ENCODE data around the gene AK8.

- no peak for TF ChIP-seq POLR2A (IDR thresholded peaks at IDR 0.05)
- TF ChIP-seq, protein P1, sequence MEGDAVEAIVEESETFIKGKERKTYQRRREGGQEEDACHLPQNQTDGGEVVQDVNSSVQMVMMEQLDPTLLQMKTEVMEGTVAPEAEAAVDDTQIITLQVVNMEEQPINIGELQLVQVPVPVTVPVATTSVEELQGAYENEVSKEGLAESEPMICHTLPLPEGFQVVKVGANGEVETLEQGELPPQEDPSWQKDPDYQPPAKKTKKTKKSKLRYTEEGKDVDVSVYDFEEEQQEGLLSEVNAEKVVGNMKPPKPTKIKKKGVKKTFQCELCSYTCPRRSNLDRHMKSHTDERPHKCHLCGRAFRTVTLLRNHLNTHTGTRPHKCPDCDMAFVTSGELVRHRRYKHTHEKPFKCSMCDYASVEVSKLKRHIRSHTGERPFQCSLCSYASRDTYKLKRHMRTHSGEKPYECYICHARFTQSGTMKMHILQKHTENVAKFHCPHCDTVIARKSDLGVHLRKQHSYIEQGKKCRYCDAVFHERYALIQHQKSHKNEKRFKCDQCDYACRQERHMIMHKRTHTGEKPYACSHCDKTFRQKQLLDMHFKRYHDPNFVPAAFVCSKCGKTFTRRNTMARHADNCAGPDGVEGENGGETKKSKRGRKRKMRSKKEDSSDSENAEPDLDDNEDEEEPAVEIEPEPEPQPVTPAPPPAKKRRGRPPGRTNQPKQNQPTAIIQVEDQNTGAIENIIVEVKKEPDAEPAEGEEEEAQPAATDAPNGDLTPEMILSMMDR (IDR thresholded peaks at IDR 0.05): no peak
Observed at GRCh38 chr9:132723809-132724208, 154.3 kb downstream of the AK8 start.
